GM23338 (cell line): ENCODE results near the gene ZNF496. TPM values are rescaled to one million over a fixed set of nuclear protein-coding genes. Genes with fewer than 3 reads are reported as not detected.

Experiments used
- ATAC-seq: fragments of 200-7000 bp; cut with Tn5 transposase; 3 replicates; pipeline ENCODE4 v1.9.1; 2020
- DNase-seq: peaks from one replicate; pipeline ENCODE4 v3.0.0-alpha.2; 2015; ENCODE audit warnings: low spot score
- H2AFZ ChIP-seq: fragments of 200-600 bp; sonication (generic); 2 replicates; pipeline ENCODE4 v1.8.0; 2016; ENCODE audit warnings: antibody characterized with exemption, mild to moderate bottlenecking, moderate library complexity
- H3F3A ChIP-seq: fragments of 200-600 bp; sonication (generic); replicated peaks from 2 replicates; pipeline ENCODE4 v1.8.0; 2017; ENCODE audit warnings: antibody characterized with exemption, mixed run types, low read depth
- H3K27ac ChIP-seq: fragments of 200-600 bp; sonication (generic); 2 replicates; pipeline ENCODE4 v1.6.1; 2016; ENCODE audit warnings: low read depth
- H3K27me3 ChIP-seq: fragments of 200-600 bp; sonication (generic); 2 replicates; pipeline ENCODE4 v1.8.0; 2016; ENCODE audit warnings: mild to moderate bottlenecking, mixed run types, moderate library complexity; ENCODE audit not compliant: insufficient read depth
- H3K36me3 ChIP-seq: fragments of 200-600 bp; sonication (generic); 2 replicates; pipeline ENCODE4 v1.8.0; 2016; ENCODE audit warnings: mild to moderate bottlenecking; ENCODE audit not compliant: insufficient read depth
- H3K4me1 ChIP-seq: fragments of 200-600 bp; sonication (generic); 2 replicates; pipeline ENCODE4 v1.8.0; 2016; ENCODE audit warnings: mild to moderate bottlenecking, moderate library complexity; ENCODE audit not compliant: insufficient read depth
- H3K4me2 ChIP-seq: fragments of 200-600 bp; sonication (generic); 2 replicates; pipeline ENCODE4 v1.7.1; 2017; ENCODE audit warnings: mixed run types
- H3K4me3 ChIP-seq: fragments of 200-600 bp; sonication (generic); 2 replicates; pipeline ENCODE4 v1.6.1; 2016; ENCODE audit warnings: mixed run types
- H3K79me2 ChIP-seq: fragments of 200-600 bp; sonication (generic); replicated peaks from 2 replicates; pipeline ENCODE4 v1.8.0; 2017; ENCODE audit warnings: mild to moderate bottlenecking; ENCODE audit not compliant: insufficient read depth
- H3K9me2 ChIP-seq: fragments of 200-600 bp; sonication (generic); 2 replicates; pipeline ENCODE4 v1.8.0; 2017; ENCODE audit not compliant: insufficient read depth
- H4K20me1 ChIP-seq: fragments of 200-600 bp; sonication (generic); replicated peaks from 2 replicates; pipeline ENCODE4 v1.8.0; 2017; ENCODE audit warnings: mild to moderate bottlenecking; ENCODE audit not compliant: insufficient read depth
- H3K27ac Mint-ChIP-seq: 2 replicates; pipeline ENCODE4 v1.8.0; 2020; ENCODE audit warnings: inconsistent platforms, mild to moderate bottlenecking, moderate library complexity, mixed read lengths
- H3K27me3 Mint-ChIP-seq: 3 replicates; pipeline ENCODE4 v1.8.0; 2022; ENCODE audit warnings: low read depth, mild to moderate bottlenecking, moderate library complexity, mixed read lengths, inconsistent platforms; ENCODE audit not compliant: insufficient read depth, poor library complexity
- H3K36me3 Mint-ChIP-seq: 3 replicates; pipeline ENCODE4 v1.8.0; 2021; ENCODE audit warnings: low read depth, mild to moderate bottlenecking, inconsistent platforms, moderate library complexity, mixed read lengths
- H3K4me1 Mint-ChIP-seq: 3 replicates; pipeline ENCODE4 v1.8.0; 2020; ENCODE audit warnings: mild to moderate bottlenecking, inconsistent platforms, mixed read lengths
- H3K4me3 Mint-ChIP-seq: 3 replicates; pipeline ENCODE4 v1.8.0; 2021; ENCODE audit warnings: moderate library complexity, mild to moderate bottlenecking, inconsistent platforms, mixed read lengths
- H3K9me3 Mint-ChIP-seq: 3 replicates; pipeline ENCODE4 v1.8.0; 2020; ENCODE audit warnings: moderate library complexity, mild to moderate bottlenecking, inconsistent platforms, mixed read lengths
- CREB1 ChIP-seq: fragments of 250-450 bp; sonication (Bioruptor Pico); IDR thresholded peaks from 2 replicates; pipeline ENCODE4 v1.5.0; 2020; ENCODE audit warnings: low read depth, mild to moderate bottlenecking, moderate library complexity
- ETS1 ChIP-seq: IDR thresholded peaks from 2 replicates; pipeline ENCODE4 v1.6.1; 2016; ENCODE audit warnings: antibody characterized with exemption
- EZH2 ChIP-seq: fragments of 200-600 bp; sonication (generic); IDR thresholded peaks from one replicate; pipeline ENCODE4 v1.8.0; 2017; ENCODE audit warnings: antibody characterized with exemption, mild to moderate bottlenecking, low read depth; ENCODE audit not compliant: unreplicated experiment
- POLR2AphosphoS5 ChIP-seq: IDR thresholded peaks from 2 replicates; pipeline ENCODE4 v1.6.1; 2016; ENCODE audit warnings: antibody characterized with exemption, low read depth
- STAT1 ChIP-seq: IDR thresholded peaks from one replicate; pipeline ENCODE4 v1.6.1; 2016; ENCODE audit warnings: antibody characterized with exemption; ENCODE audit not compliant: unreplicated experiment
- ZNF114 ChIP-seq: fragments of 250-450 bp; sonication (Bioruptor Pico); IDR thresholded peaks from 2 replicates; pipeline ENCODE4 v1.5.0; 2020; ENCODE audit warnings: mild to moderate bottlenecking, moderate library complexity
- ZNF331 ChIP-seq: fragments of 250-450 bp; sonication (Bioruptor Pico); IDR thresholded peaks from 2 replicates; pipeline ENCODE4 v1.5.0; 2020; ENCODE audit warnings: low read depth, mild to moderate bottlenecking, moderate library complexity
- ZNF462 ChIP-seq: fragments of 250-450 bp; sonication (Bioruptor Pico); IDR thresholded peaks from 2 replicates; pipeline ENCODE4 v1.5.0; 2020; ENCODE audit warnings: mild to moderate bottlenecking, moderate library complexity
- polyA plus RNA-seq: library from polyadenylated mRNA; unstranded; fragments of >200 nt; fragmentation: Nextera tagmentation; extraction: Ambion mirVana; gene quantifications from 2 replicates; pipeline ENCODE4 v1.2.1, GENCODE V29; 2016
- total RNA-seq: library from RNA; depleted of rRNA; stranded (reverse); fragments of >200 nt; shearing (Covaris generic); gene quantifications from 2 replicates; pipeline ENCODE4 v1.2.3, GENCODE V29; 2014
- TF ChIP-seq, protein P1 (sequence below): IDR thresholded peaks from one replicate; pipeline ENCODE4 v1.6.1; 2018; ENCODE audit warnings: antibody characterized with exemption; ENCODE audit not compliant: unreplicated experiment

The ZNF496 gene
- total and polyA plus RNA-seq, 2 experiments from 2014 or later, result 22.0 to 127 TPM

DNA sequence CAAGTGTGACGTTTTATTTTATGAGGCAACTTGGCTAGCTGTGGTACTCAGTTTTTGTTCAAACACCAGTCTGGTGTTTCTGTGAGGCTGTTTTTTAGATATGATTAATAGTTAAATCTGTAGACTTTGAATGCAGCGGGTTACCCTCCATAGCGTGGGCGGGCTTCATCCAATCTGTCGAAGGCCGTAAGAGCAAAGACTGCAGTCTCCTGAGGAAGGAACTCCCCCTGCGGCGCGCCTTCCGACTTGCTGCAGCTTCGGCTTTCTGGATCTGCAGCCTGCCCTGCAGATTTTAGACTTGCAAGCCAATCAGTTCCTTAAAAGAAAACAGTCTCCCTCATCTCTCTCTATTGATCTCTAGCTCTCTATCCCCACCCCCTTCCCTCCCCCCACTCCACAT lies 4.2 kb upstream of the ZNF496 start:
- H3K27ac ChIP-seq, result peak overlapping the region; percentile 69; the same call in 1 of the 2 replicates
- TF ChIP-seq ETS1, result no peak
- no peak for TF ChIP-seq ZNF114
- no peak for TF ChIP-seq CREB1 (CRISPR knock-in tag)
- no peak for TF ChIP-seq ZNF331 (CRISPR knock-in tag)
- TF ChIP-seq EZH2, result no peak
- TF ChIP-seq POLR2AphosphoS5, result no peak
- TF ChIP-seq STAT1, result no peak
- TF ChIP-seq, protein P1, sequence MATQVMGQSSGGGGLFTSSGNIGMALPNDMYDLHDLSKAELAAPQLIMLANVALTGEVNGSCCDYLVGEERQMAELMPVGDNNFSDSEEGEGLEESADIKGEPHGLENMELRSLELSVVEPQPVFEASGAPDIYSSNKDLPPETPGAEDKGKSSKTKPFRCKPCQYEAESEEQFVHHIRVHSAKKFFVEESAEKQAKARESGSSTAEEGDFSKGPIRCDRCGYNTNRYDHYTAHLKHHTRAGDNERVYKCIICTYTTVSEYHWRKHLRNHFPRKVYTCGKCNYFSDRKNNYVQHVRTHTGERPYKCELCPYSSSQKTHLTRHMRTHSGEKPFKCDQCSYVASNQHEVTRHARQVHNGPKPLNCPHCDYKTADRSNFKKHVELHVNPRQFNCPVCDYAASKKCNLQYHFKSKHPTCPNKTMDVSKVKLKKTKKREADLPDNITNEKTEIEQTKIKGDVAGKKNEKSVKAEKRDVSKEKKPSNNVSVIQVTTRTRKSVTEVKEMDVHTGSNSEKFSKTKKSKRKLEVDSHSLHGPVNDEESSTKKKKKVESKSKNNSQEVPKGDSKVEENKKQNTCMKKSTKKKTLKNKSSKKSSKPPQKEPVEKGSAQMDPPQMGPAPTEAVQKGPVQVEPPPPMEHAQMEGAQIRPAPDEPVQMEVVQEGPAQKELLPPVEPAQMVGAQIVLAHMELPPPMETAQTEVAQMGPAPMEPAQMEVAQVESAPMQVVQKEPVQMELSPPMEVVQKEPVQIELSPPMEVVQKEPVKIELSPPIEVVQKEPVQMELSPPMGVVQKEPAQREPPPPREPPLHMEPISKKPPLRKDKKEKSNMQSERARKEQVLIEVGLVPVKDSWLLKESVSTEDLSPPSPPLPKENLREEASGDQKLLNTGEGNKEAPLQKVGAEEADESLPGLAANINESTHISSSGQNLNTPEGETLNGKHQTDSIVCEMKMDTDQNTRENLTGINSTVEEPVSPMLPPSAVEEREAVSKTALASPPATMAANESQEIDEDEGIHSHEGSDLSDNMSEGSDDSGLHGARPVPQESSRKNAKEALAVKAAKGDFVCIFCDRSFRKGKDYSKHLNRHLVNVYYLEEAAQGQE, result no peak
- TF ChIP-seq ZNF462 (CRISPR knock-in tag), result no peak
- Mint-ChIP-seq H3K4me3 (peak overlapping the region; percentile 28), H3K27ac (no peak overlapping the region; the same call in 1 of the 2 replicates), H3K9me3 (no peaks in the 10 kb centered on the region; the same call in 1 of the 3 replicates), H3K4me1 (peaks cover 52% of the 10 kb centered on the region), H3K27me3 (peaks cover 19% of the 10 kb centered on the region), H3K36me3 (peaks cover 57% of the 10 kb centered on the region)
- ATAC-seq (peak; percentile 10; the same call in 2 of the 3 replicates), DNase-seq (peak; percentile 67)
- H3K4me1 ChIP-seq, result peaks cover 51% of the 10 kb centered on the region
- H4K20me1 ChIP-seq, result peaks cover 63% of the 10 kb centered on the region
- H3K9me2 ChIP-seq, result no peaks in the 10 kb centered on the region
- no peaks in the 10 kb centered on the region; the same call in 1 of the 2 replicates for H3K27me3 ChIP-seq
- H3K79me2 ChIP-seq, result peaks cover 85% of the 10 kb centered on the region
- H2AFZ ChIP-seq, result no peak overlapping the region
- peak overlapping the region; percentile 96 for H3K4me2 ChIP-seq
- H3K4me3 ChIP-seq, result peak overlapping the region; percentile 41
- no peaks in the 10 kb centered on the region for H3F3A ChIP-seq
- H3K36me3 ChIP-seq, result peaks cover 15% of the 10 kb centered on the region
